GM21528 (cell line): ENCODE results near the gene PTPRT.

Experiments
- ATAC-seq: cut with Tn5 transposase; IDR thresholded peaks from one replicate; pipeline ENCODE4 v1.9.1; 2021; ENCODE audit warnings: mild to moderate bottlenecking, moderate library complexity; ENCODE audit not compliant: unreplicated experiment, low FRiP score

The PTPRT gene

DNA sequence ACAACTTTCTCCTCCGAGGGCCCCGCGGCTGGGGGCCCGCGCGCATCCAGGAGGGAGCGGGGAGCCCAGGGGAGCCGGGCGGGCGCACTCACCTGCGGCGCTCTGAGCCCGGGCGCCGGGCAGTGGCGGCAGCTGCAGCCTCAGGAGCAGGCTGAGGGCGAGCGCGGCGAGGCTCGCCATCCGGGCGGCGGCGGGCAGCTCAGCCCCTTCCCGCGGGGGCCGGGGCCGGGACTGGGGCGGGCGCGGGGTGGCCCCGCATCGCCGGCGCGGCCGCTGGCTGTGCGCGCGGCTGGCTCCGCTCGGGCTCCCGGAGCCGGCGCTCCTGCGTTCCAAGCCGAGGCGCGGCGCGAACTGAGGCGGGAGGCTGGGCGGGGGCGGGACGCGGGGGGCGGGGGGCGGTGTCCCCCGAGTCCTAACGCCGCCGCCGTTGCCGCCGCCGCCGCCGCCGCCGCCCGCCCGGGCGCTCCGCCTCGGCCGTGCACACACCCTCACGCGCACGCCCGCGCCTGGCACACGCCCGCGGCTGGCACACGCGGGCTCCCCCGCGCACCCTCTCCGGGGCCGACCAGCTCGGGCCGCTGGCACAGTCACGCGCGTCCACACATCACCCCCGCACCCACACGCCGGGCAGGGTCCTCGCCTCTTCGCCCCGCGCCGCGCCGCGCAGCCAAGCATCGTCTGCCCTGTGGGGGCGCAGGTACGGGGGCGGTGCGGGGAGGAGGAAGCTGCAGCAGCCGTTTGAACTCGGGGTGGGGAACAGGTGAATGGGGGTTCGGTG is at the start of gene PTPRT:
TSS of gene PTPRT (minus strand) at position 353 of the 778 bp plus-strand sequence. CDS start at position 180, 173 bp downstream.
- ATAC-seq: no peak

DNA sequence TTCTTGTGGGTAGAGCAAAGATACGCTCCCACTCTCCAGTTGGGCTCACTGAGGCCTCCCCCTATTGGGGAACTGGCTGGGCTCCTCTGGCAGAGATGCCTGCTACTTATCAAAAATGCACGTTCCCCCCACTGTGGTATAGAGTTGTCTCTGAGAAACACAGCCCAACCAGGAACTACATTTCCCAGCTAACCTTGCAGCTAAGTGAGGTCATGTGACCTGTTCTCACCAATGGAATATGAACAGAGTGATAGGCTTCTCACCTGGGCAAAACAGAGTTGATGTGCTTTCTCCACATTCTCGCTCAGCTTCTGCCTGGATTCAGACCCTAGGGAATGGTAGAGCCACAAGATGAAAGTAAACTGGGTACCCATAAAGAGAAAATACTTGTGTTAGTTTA is 49.1 kb upstream of the PTPRT start:
- ATAC-seq: no peak

DNA sequence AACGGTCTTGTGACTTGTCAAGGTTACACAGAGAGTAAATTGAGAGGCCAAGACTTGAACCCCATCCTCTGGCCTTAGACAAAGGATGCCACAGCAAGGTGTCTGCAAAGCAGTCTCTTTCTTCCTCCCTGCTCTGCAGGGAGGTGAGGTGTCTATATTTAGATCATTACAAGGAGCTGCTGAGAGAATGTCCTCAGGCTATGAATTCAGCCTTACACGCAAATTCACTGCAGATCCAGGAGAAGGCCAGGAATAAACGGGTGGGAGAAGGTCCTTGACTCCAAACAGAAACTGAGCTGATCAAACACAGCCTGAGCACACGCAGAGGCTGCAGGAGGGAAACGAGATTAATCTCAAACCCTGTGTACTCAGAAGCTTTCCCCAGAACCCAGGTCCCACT is 48.6 kb upstream of the PTPRT start:
- ATAC-seq: no peak

DNA sequence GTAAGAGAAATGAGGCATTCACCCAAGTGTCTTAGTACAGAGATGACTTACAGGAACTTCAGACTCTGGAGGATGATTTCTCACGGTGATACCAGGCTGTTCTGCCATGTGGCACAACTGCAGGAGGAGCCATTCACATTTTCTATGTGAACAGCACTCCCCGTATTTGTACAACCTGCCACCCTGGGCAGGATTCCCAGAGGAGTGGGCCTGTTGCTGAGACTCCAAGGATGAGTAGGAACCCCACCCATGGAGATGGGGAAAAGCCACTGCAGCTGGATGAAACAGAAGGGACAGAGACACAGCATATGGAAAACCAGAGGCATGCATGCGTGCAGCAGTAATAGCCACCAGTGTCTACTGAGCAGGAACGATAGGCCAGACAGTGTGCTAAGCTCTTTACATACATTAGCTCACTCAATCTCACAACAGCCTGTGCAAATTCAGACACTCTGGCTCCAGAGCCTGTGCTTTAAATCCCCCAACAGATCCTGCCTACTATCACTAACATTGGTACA is 48.0 kb upstream of the PTPRT start:
- ATAC-seq: no peak

DNA sequence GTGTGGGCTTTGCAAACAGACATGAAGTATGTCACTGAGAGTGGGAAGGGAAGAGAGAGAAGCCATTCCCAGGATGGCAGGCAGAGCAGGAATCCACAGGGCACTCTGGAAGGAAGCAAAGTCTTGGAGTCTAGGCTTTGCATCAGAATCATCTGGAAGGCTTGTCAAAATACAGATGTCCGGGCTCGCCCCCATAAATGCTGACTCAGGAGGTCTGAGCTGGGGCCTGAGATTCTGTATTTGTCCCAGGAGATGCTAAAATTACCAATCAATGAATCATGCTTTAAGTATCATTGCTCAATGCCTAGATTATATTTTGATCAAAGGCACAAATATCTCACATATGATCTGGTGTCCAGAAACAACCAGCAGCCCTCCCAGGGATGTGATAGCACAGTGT is 46.3 kb upstream of the PTPRT start:
- ATAC-seq: no peak

DNA sequence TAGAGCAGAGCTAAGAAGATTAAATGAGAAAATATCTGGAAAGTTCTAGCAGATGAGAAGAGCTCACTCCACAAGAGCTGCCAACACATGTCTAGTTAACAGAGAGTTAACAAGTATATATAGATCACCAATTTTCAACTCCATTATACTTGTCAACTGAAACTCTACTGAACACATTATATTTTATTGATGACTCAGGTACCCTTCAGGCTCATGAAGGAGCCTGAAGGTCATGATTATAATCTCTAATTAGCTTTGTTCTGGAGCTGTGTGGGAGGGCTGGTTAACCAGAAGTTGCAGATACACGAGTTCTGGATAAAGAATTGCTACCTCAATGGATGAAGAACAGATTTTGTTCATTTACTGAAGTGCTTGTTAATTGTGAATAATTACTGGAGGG is 42.1 kb upstream of the PTPRT start:
- ATAC-seq: no peak

DNA sequence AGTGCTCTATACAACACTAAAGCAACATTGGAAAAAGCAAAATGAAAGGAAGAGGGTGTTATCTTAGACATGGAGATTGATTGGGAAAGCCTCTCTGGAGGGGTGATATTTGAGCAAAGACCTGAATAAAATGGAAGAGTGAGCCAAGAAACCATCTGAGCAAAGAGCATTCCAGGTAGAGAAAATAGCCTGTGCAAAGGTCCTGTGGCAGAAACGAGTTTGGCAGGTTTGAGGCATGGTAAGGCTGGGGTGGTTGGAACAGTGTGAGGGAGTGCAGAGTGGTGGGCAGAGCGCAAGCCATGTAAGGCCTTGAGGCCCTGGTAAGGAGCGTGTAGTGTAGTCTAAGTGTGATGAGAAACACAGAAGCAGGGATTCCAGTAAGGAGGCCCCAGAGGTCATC is 40.0 kb upstream of the PTPRT start:
- ATAC-seq: no peak

DNA sequence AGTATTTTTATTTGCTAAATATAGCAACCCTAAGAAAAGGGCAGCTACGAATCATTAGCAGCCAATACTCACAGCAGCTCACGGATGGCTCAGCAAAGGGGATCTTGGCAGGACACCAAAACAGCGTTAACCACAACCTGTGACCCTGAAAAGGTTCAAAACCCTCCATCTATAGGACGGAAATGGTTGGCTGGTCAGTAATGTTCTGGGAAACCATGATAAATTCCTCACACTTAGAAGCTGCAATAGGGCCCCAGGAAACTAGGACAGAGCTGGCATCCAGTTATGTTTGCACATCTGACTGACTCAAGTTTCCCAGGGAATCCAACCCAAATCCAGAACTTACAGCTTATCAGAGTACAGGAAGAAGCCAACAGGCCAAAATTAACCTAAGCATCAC is 30.9 kb upstream of the PTPRT start:
- ATAC-seq: no peak

DNA sequence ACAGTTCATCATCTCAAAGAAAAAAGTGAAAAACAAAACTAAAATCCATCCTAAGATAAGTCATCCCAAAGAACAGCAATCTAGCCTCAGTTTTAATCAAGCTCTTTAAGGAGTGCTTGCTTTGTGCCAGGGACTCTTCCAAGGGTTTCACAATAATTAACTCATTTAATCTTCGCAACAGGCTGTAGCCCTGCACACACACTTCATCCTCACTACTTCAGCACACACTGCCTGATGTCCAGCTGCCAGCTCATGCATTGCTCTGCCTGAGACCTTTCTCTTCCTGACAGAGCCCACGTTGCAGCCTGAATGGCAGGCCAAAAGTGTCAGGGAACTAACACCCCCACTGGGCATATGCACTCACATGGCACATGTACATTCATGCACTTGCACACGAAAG is 21.2 kb upstream of the PTPRT start:
- no peak for ATAC-seq

DNA sequence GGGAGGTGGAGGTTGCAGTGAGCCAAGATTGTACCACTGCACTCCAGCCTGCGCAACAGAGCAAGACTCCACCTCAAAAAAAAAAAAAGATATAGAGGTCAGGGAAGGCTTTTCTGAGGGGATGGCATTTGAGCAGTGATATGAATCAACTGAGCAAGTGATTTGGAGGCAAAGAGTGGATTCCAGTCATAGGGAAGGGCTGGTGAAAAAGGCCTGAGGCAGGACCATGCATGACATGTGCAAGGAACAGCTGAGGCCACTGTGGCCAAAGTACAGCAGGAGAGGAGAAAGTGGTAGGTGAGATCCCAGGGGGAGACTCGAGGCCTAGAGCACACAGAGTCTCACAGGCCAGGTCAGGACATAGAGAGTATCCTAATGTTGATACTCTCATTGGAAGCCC is 20.1 kb upstream of the PTPRT start:
- ATAC-seq: no peak

DNA sequence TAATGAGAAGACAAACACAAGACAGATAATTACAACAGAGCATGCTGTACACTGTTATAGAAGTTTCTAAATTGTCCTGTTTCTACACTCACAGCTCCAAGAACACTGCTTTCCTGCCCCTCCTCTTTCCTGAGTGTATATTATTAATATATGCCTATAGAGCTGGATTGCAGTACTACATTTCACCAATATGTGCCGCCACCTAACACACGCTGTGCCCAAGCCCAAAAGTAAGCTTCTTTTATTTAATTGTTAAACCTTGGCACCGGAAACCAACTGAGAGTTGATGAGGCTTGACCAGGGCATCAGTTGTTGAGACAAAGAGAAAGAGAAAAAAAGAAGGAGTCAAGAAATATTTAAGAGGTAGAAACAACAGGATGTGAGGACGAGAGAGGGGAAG is 16.0 kb upstream of the PTPRT start:
- ATAC-seq: no peak

DNA sequence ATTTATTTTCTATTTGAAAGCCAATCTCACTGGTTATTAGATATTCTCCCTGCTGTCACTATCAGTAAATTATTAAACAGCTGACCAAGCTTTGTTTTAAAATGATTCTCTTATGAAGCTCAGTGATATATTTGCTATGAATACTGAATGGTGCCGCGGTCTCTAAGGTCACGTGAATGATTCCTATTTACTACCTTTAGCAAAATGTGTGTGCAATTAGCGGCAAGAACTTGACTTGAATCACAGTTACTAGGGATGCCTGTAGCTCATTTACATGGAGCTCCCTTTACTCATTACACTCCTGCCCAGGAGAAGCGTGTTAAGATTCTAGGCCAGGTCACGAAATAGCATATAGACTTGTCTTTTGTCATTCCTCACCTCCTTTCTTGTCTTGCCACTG is 12.4 kb upstream of the PTPRT start:
- no peak for ATAC-seq

DNA sequence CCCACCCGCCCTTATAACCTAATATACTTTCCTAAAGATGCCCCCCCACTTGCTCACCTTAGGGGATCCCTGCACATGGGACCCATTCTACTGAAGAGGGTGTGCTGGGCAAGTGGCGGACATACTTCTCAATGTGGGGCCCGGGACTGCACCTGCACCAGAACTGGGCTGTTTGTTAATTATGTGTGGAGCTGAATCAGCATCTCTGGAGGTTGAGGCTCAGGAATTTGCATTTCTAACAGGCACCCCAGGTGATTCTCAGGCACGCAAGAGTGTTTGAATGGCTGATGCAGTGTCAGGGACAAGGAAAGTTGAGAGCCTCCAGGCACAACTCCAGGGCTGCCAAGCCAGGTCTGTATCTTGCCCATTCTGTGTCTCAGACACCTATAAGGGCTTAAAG is 8.9 kb upstream of the PTPRT start:
- no peak for ATAC-seq

DNA sequence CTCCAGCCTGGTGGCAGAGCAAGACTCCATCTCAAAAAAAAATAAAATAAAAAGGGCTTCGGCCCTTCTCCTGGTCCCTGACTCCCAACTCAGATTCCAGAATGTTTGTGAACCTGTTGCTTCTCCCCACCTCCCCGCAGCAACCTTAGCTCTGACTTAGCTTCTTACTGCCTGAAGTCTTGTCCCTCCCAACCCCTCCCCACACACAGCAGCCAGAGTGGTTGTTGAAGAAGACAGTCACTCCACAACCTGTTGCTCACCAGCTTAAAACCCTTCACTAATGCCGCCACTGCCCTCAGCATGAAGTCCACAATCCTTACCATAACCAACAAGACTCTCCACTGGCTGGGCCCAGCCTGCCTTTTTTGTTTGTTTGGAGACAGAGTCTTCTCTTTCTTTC is 6.5 kb upstream of the PTPRT start:
- no peak for ATAC-seq

DNA sequence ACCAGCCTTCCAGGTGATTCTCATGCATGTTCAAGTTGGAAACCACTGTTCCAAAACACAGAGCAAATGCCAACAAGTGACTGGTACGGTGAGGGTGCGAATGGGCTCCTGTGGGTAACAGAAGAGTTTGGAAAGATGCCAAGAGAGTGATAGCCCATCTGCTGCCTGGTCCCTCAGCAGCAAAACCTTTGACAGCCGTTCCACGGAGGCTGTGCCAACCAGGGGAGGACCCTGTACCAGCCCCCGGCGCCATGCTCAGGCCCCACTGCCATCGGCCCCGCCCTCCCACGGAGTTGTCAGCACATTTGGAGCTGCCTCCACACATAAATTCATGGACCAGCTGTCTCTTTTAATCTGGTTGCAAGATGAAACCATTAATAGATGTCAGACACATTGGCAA is 4.4 kb upstream of the PTPRT start:
- no peak for ATAC-seq

DNA sequence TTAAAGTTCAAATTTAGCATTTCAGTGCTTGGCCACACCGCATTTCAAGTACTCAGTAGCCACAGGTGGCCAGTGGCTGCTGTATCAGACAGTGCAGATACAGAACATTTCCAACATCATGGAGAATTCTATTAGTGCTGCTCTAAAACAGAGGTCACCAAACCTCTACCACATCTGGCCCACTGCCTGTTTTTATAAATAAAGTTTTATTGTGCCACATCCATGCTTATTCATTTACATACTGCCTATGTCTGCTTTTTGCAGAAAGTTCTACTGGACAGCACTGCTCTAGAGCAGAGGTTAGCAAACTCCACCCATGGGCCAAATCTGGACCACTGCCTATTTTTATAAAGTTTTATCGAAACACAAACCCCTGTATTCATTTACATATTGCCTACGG is 3.7 kb upstream of the PTPRT start:
- no peak for ATAC-seq

DNA sequence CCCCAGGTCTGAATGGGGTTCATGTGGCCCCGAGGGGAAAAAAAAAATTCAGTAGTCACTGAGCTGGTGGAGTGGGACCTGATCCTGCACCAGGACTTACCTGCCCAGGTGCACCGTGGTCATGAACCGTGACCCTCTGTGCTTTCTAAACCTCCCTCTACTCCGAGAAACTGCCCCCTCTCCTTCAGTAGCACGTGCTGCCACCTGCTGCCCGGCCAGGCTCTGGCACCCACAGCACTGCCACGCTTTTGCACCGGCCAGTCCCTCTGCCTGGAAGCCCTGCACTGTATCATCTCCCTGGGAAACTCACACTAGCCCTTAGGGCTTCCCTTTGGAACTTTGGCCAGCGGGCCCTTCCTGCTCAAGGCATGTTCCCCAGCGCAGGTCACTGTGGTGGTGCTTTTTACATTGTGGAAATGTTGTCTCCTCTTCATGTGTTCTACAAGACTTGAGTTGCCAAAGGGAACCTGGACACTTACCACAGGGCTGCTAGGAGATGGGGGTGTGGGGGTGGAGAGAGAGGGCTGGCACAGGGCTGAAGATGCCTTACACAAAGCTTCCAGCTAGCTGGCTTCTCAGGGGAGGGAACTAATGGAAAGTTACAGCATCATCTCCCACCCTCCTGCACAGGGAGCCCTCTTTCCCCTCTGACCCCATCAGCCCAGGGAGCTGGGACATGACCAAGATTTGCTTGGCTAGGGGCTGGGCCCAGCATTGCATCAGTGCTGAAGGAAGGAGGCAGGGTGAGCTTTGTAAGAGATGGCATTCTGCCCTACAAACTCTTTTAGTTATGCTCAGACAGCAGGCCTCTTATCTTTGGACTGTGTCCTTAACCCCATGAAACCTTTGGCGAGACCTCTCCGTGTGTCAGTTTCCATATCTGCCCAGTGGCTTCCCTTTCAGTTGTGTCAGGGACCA is 2.5 kb upstream of the PTPRT start:
- ATAC-seq: no peak

DNA sequence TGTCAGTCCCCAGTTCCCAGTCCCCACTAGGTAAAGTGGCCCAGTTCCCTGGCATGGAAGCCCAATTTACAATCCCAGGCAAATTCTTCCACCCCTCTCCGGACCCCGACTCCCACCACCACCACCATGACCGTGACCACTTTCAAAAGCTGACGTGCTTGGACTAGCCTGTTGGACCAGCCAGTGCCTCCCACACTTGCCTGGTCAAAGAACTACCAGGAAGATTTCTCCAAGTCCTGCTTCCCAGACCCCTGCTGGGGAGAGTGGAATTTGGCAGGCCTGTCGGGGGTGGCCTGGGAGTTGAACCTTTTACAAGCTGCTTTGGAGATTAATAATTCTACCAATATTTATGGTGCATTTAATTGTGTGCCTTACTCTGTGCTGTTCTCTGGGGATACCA is 1.4 kb upstream of the PTPRT start:
- ATAC-seq: no peak

DNA sequence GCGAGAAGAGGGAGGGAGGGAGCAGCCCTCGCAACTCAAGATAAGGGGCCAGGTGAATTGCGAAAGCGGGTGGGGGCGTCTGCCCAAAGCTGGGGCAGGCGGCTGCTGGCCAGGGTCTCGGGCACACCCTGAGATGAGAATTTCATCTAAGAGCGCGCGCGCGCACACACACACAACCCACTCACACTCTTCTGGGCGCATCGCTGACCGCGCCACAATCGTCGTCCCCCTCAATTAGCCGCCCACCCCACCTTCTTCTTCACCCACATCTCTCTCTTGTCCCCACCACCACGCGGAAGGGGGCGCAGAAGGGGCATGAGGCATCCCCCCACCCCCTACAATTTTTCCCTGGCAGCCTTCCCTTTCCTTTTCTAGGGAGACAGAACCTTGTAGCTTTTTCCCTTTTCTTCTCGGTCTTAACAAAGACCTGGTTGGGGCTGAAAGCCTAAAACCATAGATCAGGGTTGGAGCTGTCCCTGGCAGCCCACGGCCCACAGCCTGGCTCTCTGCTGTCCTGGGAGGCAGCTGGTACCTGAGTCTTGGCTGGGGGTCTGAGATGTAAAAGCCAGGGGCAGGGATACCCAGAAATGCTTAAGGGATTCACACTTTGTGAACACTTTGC is 737 bp upstream of the PTPRT start:
- ATAC-seq: no peak

DNA sequence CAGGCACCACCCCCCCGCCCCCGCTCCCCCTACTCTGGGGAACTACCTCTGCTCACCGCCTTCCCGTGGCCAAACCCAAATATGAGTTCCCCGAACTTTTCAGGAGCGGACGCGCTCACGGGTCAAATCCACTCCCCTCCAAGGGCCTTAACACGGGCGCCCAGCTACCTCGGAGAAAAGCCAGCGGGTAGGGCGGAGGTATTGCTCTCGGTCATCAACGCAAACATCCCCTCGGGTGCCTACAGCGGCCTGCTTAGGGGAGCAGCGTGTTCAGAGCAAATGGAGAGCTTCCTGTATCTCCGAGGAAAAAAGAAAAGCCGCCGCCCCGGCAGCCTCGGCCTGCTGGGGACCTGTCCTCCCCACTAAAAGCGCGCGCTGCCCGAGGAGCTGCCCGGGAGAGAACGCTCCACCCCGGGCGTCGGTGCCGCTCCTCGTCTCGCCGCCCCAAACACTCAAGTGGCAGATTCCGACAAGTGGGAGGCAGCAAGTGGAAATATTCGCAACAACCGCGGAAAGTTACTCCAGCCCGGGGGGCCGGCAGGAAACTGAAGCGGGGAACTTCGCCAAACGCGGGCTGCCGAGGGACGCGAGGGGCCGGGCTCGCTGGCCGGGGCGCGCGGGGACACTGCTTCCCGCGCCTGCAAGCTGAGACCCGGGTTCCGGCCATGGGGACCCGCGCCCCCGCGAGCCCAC is 699 bp downstream of the PTPRT start:
- no peak for ATAC-seq

DNA sequence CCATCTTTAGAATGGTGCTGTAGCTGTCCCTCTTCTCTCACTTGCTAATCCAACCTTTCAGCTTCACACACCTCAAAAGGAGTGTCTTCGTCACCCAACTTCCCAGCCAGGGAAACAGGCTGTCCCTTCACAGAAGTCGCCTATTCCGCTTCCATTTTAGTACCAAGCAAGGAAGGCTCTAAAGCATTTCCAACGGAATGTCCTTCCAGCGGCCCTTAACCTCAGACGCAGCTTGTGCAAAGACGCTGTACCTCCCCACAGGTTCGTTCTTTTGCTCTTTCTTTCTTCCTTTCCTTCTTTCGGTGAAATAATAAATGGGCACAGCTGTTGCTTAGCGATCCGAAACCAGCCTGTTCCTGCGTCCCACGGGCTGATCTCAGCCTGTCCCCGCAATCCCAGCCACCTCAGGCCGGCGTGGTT is 1.5 kb downstream of the PTPRT start:
- ATAC-seq: no peak
